IMR-90 (cell line): Measurements from ENCODE around the gene FAXDC2. TPM values are rescaled to one million over a fixed set of nuclear protein-coding genes. Genes with fewer than 3 reads are reported as not detected.

Experiments
- ATAC-seq: fragments of 200-7000 bp; cut with Tn5 transposase; 2 replicates; pipeline ENCODE4 v1.9.1; 2020; ENCODE audit warnings: low read depth, mild to moderate bottlenecking, moderate library complexity
- BruUV-seq: library from RNA; stranded (reverse); fragments of 400-500 nt; replicated peaks from 2 replicates; lab custom pipeline; 2021; lab: Mats Ljungman, UMichigan
- CTCF ChIA-PET: fragments of 300-600 bp; formaldehyde crosslinking; extraction: SDS; loops from one replicate; lab custom pipeline; 2021; ENCODE audit warnings: antibody characterized with exemption; lab: Yijun Ruan, JAX
- POLR2A ChIA-PET: fragments of 300-600 bp; sonication (Branson Sonifier 250); formaldehyde crosslinking; loops from one replicate; lab custom pipeline; 2022; ENCODE audit warnings: antibody characterized with exemption; ENCODE audit not compliant: unreplicated experiment; lab: Charles Lee
- DNase-seq: peaks from one replicate; pipeline ENCODE4 v3.0.0; 2013
- H2AFZ ChIP-seq: replicated peaks from 2 replicates; pipeline ENCODE3; 2013; ENCODE audit warnings: low read length, mild to moderate bottlenecking; ENCODE audit not compliant: poor library complexity
- H2AK5ac ChIP-seq: 2 replicates; pipeline ENCODE4 v1.6.1; 2013; ENCODE audit warnings: low read depth, low read length, inconsistent platforms
- H2AK9ac ChIP-seq: replicated peaks from 2 replicates; pipeline ENCODE3; 2013; ENCODE audit warnings: mild to moderate bottlenecking, low read depth, low read length, moderate library complexity; ENCODE audit not compliant: poor library complexity
- H2BK120ac ChIP-seq: 2 replicates; pipeline ENCODE4 v1.6.1; 2013; ENCODE audit warnings: low read depth, low read length, inconsistent platforms
- H2BK15ac ChIP-seq: 3 replicates; pipeline ENCODE4 v1.6.1; 2013; ENCODE audit warnings: low read depth, low read length, inconsistent platforms
- H2BK20ac ChIP-seq: 2 replicates; pipeline ENCODE4 v1.6.1; 2013; ENCODE audit warnings: low read depth, mild to moderate bottlenecking, inconsistent platforms, low read length, moderate library complexity
- H2BK5ac ChIP-seq: 2 replicates; pipeline ENCODE4 v1.6.1; 2013; ENCODE audit warnings: mild to moderate bottlenecking, low read depth, low read length, inconsistent platforms; ENCODE audit not compliant: poor library complexity, severe bottlenecking
- H3K14ac ChIP-seq: replicated peaks from 2 replicates; pipeline ENCODE4 v1.6.1; 2013; ENCODE audit warnings: low read depth, low read length, inconsistent platforms
- H3K18ac ChIP-seq: 2 replicates; pipeline ENCODE4 v1.6.1; 2013; ENCODE audit warnings: low read depth, low read length, control low read depth
- H3K23ac ChIP-seq: 2 replicates; pipeline ENCODE4 v1.6.1; 2013; ENCODE audit warnings: low read depth, low read length, inconsistent platforms
- H3K27ac ChIP-seq: 2 replicates; pipeline ENCODE4 v1.5.1; 2013; ENCODE audit warnings: mild to moderate bottlenecking, control low read depth, low read length; ENCODE audit not compliant: insufficient read depth
- H3K27me3 ChIP-seq: 2 replicates; pipeline ENCODE4 v1.6.1; 2013; ENCODE audit warnings: low read length; ENCODE audit not compliant: control insufficient read depth, insufficient read depth
- H3K36me3 ChIP-seq: 2 replicates; pipeline ENCODE4 v1.6.1; 2013; ENCODE audit warnings: low read length, mixed read lengths; ENCODE audit not compliant: control insufficient read depth, insufficient read depth
- H3K4ac ChIP-seq: 2 replicates; pipeline ENCODE4 v1.6.1; 2013; ENCODE audit warnings: low read depth, low read length, inconsistent platforms
- H3K4me1 ChIP-seq: 2 replicates; pipeline ENCODE4 v1.6.1; 2013; ENCODE audit warnings: low read length, mixed read lengths; ENCODE audit not compliant: control insufficient read depth, insufficient read depth
- H3K4me2 ChIP-seq: 2 replicates; pipeline ENCODE4 v1.6.1; 2013; ENCODE audit warnings: low read depth, mild to moderate bottlenecking, control low read depth, low read length, moderate library complexity
- H3K4me3 ChIP-seq: 2 replicates; pipeline ENCODE4 v1.5.1; 2013; ENCODE audit warnings: low read depth, mild to moderate bottlenecking, control low read depth, low read length, moderate library complexity; ENCODE audit not compliant: insufficient read depth
- H3K56ac ChIP-seq: 2 replicates; pipeline ENCODE4 v1.6.1; 2013; ENCODE audit warnings: low read length, inconsistent platforms; ENCODE audit not compliant: insufficient read depth; ENCODE audit errors: extremely low read depth
- H3K79me1 ChIP-seq, 2 experiments: 2 replicates each; pipeline ENCODE4 v1.6.1; 2013; ENCODE audit warnings: low read length in 2 of 2, inconsistent platforms in 1 of 2, low read depth in 1 of 2
- H3K9ac ChIP-seq: 2 replicates; pipeline ENCODE4 v1.6.1; 2013; ENCODE audit warnings: low read depth, low read length, control low read depth
- H3K9me1 ChIP-seq: 2 replicates; pipeline ENCODE4 v1.6.1; 2013; ENCODE audit warnings: low read length, inconsistent platforms; ENCODE audit not compliant: insufficient read depth
- H3K9me3 ChIP-seq: 2 replicates; pipeline ENCODE4 v1.6.1; 2013; ENCODE audit warnings: low read length; ENCODE audit not compliant: control insufficient read depth, insufficient read depth
- H4K20me1 ChIP-seq: 2 replicates; pipeline ENCODE4 v1.6.1; 2013; ENCODE audit warnings: low read length, inconsistent platforms; ENCODE audit not compliant: insufficient read depth
- H4K5ac ChIP-seq: 2 replicates; pipeline ENCODE4 v1.6.1; 2013; ENCODE audit warnings: mild to moderate bottlenecking, low read depth, low read length, control low read depth
- H4K8ac ChIP-seq, 2 experiments: 2 replicates each; pipeline ENCODE4 v1.6.1; 2013; ENCODE audit warnings: low read depth in 2 of 2, low read length in 2 of 2, control low read depth in 1 of 2, inconsistent platforms in 1 of 2
- H4K91ac ChIP-seq: 2 replicates; pipeline ENCODE4 v1.6.1; 2013; ENCODE audit warnings: low read depth, low read length, inconsistent platforms; ENCODE audit not compliant: insufficient read depth
- CEBPB ChIP-seq: IDR thresholded peaks from 2 replicates; pipeline ENCODE4 v1.6.1; 2012; ENCODE audit warnings: low read depth, low read length, improper control_type of control experiment
- POLR2A ChIP-seq: IDR thresholded peaks from 2 replicates; pipeline ENCODE4 v1.6.1; 2012; ENCODE audit warnings: mild to moderate bottlenecking, low read depth, low read length
- RCOR1 ChIP-seq: IDR thresholded peaks from 2 replicates; pipeline ENCODE4 v1.6.1; 2012; ENCODE audit warnings: mild to moderate bottlenecking, low read length, improper control_type of control experiment; ENCODE audit not compliant: insufficient replicate concordance
- WGBS, 2 experiments: methylation state at CpG; one replicate each; pipeline versions ENCODE4 v1.1.5 to v1.1.7; 2013; ENCODE audit warnings: missing lambda C conversion rate in 2 of 2; ENCODE audit not compliant: insufficient read length in 1 of 2; ENCODE audit errors: extremely low coverage in 2 of 2; 5-methylcytosine and 5-hydroxymethylcytosine counted together
- dilution Hi-C: fragments of 300-500 bp; cut with HindIII; formaldehyde crosslinking; loops from one replicate; pipeline ENCODE4 v1.14.3; 2018; ENCODE audit warnings: low sequenced_read_pairs; ENCODE audit not compliant: unreplicated experiment
- in situ Hi-C: fragments of 300-500 bp; cut with MboI; formaldehyde crosslinking; loops from 3 replicates; pipeline ENCODE4 v1.14.3; 2019; ENCODE audit warnings: low sequenced_read_pairs, inconsistent platforms, mixed read lengths
- intact Hi-C: fragments of 100-400 bp; cut with micrococcal nuclease; formaldehyde crosslinking; loops from 2 replicates; pipeline ENCODE4 v1.10.0; 2022
- polyA plus RNA-seq, 3 experiments: library from polyadenylated mRNA; depleted of rRNA; stranded (reverse); fragments of >200 nt; gene quantifications; 2 replicates each; pipeline ENCODE4 v1.2.3, GENCODE V29; 2012; ENCODE audit warnings: low replicate concordance in 1 of 3
- total RNA-seq: library from RNA; depleted of rRNA; stranded (reverse); fragments of >200 nt; gene quantifications from 2 replicates; pipeline ENCODE4 v1.2.3, GENCODE V29; 2012
- TF ChIP-seq, protein P1 (sequence below): conservative IDR thresholded peaks from 2 replicates; pipeline ENCODE4 v1.5.1; 2012; ENCODE audit warnings: mild to moderate bottlenecking, low read depth, low read length, improper control_type of control experiment

Gene FAXDC2
- total and polyA plus RNA-seq, 2 of the 4 experiments (the other 2 are of a cell fraction) = 4.3 to 8.9 TPM

DNA sequence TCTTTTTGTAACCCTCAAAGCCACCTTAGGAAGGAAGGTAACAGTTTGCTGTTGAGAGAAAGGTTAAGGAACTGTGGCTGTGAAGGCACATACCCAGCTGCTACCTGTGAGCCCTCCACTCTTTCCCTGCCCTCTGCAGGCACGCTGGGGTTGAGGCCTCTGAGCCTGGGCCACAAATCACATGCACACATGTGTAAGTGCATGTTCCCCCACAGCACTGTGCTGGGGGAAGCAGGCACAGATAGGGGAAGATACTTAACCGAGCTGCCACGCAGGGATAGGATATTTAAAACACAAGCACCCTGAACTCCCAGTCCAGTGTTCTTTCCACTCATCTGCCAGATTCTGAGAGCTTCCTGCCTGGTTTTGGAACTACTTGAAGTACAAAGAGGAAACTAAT is 77.1 kb downstream of the FAXDC2 start:
- CTCF ChIA-PET = no interaction called here
- dilution Hi-C loops (no loop called here), in situ Hi-C loops (no loop called here), intact Hi-C loops (no loop called here)
- H2BK120ac ChIP-seq = no peak overlapping the region
- H3K18ac ChIP-seq = no peak overlapping the region
- TF ChIP-seq POLR2A (no peak), CEBPB (no peak), RCOR1 (no peak)
- TF ChIP-seq, protein P1, sequence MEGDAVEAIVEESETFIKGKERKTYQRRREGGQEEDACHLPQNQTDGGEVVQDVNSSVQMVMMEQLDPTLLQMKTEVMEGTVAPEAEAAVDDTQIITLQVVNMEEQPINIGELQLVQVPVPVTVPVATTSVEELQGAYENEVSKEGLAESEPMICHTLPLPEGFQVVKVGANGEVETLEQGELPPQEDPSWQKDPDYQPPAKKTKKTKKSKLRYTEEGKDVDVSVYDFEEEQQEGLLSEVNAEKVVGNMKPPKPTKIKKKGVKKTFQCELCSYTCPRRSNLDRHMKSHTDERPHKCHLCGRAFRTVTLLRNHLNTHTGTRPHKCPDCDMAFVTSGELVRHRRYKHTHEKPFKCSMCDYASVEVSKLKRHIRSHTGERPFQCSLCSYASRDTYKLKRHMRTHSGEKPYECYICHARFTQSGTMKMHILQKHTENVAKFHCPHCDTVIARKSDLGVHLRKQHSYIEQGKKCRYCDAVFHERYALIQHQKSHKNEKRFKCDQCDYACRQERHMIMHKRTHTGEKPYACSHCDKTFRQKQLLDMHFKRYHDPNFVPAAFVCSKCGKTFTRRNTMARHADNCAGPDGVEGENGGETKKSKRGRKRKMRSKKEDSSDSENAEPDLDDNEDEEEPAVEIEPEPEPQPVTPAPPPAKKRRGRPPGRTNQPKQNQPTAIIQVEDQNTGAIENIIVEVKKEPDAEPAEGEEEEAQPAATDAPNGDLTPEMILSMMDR = no peak
- H3K14ac ChIP-seq = no peak overlapping the region
- no peak overlapping the region for H3K4ac ChIP-seq
- WGBS, 2 experiments = no CpG with 5 or more reads among the region's 3 CpGs
- no peak overlapping the region for H3K27ac ChIP-seq
- H2BK15ac ChIP-seq = no peak overlapping the region
- H4K5ac ChIP-seq = no peak overlapping the region
- ATAC-seq (no peak), DNase-seq (no peak)
- H4K20me1 ChIP-seq = peaks cover 91% of the 10 kb centered on the region
- H3K4me3 ChIP-seq = no peak overlapping the region
- H3K79me1 ChIP-seq = peaks cover 4 to 78% of the 10 kb centered on the region in 2 experiments; a peak in 3 of 4 replicates
- BruUV-seq = no TSS peak
- no peak overlapping the region for H3K56ac ChIP-seq
- H3K4me2 ChIP-seq = no peak overlapping the region
- no peak overlapping the region for H3K23ac ChIP-seq
- no peak overlapping the region for H2BK5ac ChIP-seq
- POLR2A ChIA-PET = no interaction called here
- H2BK20ac ChIP-seq = no peak overlapping the region
- H2AK9ac ChIP-seq = no peak overlapping the region
- H3K27me3 ChIP-seq = no peaks in the 10 kb centered on the region
- peak overlapping the region; percentile 56 for H2AFZ ChIP-seq
- no peak overlapping the region for H3K9ac ChIP-seq
- peaks cover 17% of the 10 kb centered on the region for H3K4me1 ChIP-seq
- no peak overlapping the region for H4K91ac ChIP-seq
- no peak overlapping the region for H2AK5ac ChIP-seq
- no peaks in the 10 kb centered on the region for H3K36me3 ChIP-seq
- H3K9me3 ChIP-seq = no peaks in the 10 kb centered on the region
- H4K8ac ChIP-seq = no peak overlapping the region
- H3K9me1 ChIP-seq = peaks cover 43% of the 10 kb centered on the region
